Colonic mucosa (tissue), 4 donors: ENCODE measurements around the gene OFD1. TPM values are rescaled to one million over a fixed set of nuclear protein-coding genes. Genes with fewer than 3 reads are reported as not detected.

ENCODE experiments used
- DNase-seq: peaks from one replicate; pipeline ENCODE4 v3.0.0-alpha.2; 2020
- H3K27ac ChIP-seq: fragments of 200-600 bp; one replicate; pipeline ENCODE4 v1.8.0; 2021
- H3K27me3 ChIP-seq: fragments of 200-600 bp; one replicate; pipeline ENCODE4 v1.8.0; 2021
- H3K36me3 ChIP-seq: fragments of 200-600 bp; one replicate; pipeline ENCODE4 v1.8.0; 2021
- H3K4me1 ChIP-seq: fragments of 200-600 bp; one replicate; pipeline ENCODE4 v1.8.0; 2021; ENCODE audit warnings: mild to moderate bottlenecking
- H3K4me3 ChIP-seq: fragments of 200-600 bp; one replicate; pipeline ENCODE4 v1.8.0; 2021
- H3K9ac ChIP-seq, 2 donors: one replicate each; pipeline ENCODE4 v1.7.0; 2013; ENCODE audit warnings: control low read depth in 2 of 2, low read depth in 2 of 2, low read length in 2 of 2
- H3K9me3 ChIP-seq: fragments of 200-600 bp; one replicate; pipeline ENCODE4 v1.8.0; 2021
- intact Hi-C: fragments of 100-400 bp; cut with DNase I; formaldehyde crosslinking; loops from one replicate; pipeline ENCODE4 v1.14.1; 2022
- total RNA-seq, 2 donors: library from RNA; stranded (reverse); fragmentation: NEBNext Ultra II Directional in 1 of 2; extraction: Animal tissue kit (Norgen Biotek cat#: 25700) in 1 of 2; gene quantifications; one replicate each; pipeline ENCODE4 v1.2.1, GENCODE V29; 2021
- TF ChIP-seq, protein P1 (sequence below): fragments of 200-600 bp; IDR thresholded peaks from one replicate; pipeline ENCODE4 v1.8.0; 2022; ENCODE audit warnings: antibody characterized with exemption, mild to moderate bottlenecking
- donor health status: healthy.
- donor health status: DM: no; HTN: no; CAD: no.
- donor health status: DM: no; HTN: no; CAD: no.

Gene OFD1
- total RNA-seq, 2 donors from 2014 or later, result 29.9 to 35.5 TPM

GRCh38 chrX:13780868-13781427, 46.4 kb downstream of the OFD1 start:
- TF ChIP-seq, protein P1, sequence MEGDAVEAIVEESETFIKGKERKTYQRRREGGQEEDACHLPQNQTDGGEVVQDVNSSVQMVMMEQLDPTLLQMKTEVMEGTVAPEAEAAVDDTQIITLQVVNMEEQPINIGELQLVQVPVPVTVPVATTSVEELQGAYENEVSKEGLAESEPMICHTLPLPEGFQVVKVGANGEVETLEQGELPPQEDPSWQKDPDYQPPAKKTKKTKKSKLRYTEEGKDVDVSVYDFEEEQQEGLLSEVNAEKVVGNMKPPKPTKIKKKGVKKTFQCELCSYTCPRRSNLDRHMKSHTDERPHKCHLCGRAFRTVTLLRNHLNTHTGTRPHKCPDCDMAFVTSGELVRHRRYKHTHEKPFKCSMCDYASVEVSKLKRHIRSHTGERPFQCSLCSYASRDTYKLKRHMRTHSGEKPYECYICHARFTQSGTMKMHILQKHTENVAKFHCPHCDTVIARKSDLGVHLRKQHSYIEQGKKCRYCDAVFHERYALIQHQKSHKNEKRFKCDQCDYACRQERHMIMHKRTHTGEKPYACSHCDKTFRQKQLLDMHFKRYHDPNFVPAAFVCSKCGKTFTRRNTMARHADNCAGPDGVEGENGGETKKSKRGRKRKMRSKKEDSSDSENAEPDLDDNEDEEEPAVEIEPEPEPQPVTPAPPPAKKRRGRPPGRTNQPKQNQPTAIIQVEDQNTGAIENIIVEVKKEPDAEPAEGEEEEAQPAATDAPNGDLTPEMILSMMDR, result no peak
- H3K36me3 ChIP-seq, result no peaks in the 10 kb centered on the region
- H3K9ac ChIP-seq, result no peak overlapping the region
- H3K27me3 ChIP-seq, result no peaks in the 10 kb centered on the region
- H3K4me1 ChIP-seq, result no peaks in the 10 kb centered on the region
- intact Hi-C loops, result no loop called here
- no peak for DNase-seq
- no peaks in the 10 kb centered on the region for H3K9me3 ChIP-seq
- H3K27ac ChIP-seq, result no peak overlapping the region
- H3K4me3 ChIP-seq, result no peak overlapping the region

DNA sequence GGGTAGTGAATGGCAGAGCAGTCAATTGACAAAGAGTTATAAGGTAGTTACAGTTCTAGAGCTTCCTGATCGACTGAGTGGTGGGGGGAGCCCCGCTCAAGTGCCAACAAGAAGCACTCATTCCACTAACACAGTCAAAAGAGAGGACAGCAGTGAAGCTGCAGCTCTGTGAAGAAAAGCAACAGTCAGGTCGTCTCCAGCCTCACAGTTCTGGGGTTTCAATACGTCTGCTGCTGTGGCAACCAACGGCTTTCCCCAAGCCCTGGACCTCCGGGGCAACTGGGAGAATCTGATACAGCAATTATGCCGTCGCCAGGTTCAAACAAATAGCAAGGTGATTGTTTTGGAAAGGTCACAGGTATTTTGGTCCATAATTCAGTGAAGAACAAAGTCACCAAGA, 51.5 kb downstream of the OFD1 start:
- Histone ChIP-seq H3K4me1 (no peaks in the 10 kb centered on the region), H3K9me3 (no peaks in the 10 kb centered on the region), H3K27ac (no peak overlapping the region), H3K36me3 (no peaks in the 10 kb centered on the region), H3K4me3 (no peak overlapping the region), H3K27me3 (peaks cover 2% of the 10 kb centered on the region), H3K9ac (no peak overlapping the region)
- no peak for DNase-seq
- intact Hi-C loops, result no loop called here
- TF ChIP-seq, protein P1, result no peak

- intact Hi-C loops, result no loop called here
- no peaks in the 10 kb centered on the region for H3K36me3 ChIP-seq
- no peak overlapping the region for H3K4me3 ChIP-seq
- H3K27me3 ChIP-seq, result peaks cover 2% of the 10 kb centered on the region
- H3K9me3 ChIP-seq, result no peaks in the 10 kb centered on the region
- DNase-seq, result no peak
- H3K27ac ChIP-seq, result no peak overlapping the region
- no peak overlapping the region for H3K9ac ChIP-seq
- TF ChIP-seq, protein P1, result no peak
- H3K4me1 ChIP-seq, result no peaks in the 10 kb centered on the region
Observed at GRCh38 chrX:13790206-13791131, 55.9 kb downstream of the OFD1 start.

DNA sequence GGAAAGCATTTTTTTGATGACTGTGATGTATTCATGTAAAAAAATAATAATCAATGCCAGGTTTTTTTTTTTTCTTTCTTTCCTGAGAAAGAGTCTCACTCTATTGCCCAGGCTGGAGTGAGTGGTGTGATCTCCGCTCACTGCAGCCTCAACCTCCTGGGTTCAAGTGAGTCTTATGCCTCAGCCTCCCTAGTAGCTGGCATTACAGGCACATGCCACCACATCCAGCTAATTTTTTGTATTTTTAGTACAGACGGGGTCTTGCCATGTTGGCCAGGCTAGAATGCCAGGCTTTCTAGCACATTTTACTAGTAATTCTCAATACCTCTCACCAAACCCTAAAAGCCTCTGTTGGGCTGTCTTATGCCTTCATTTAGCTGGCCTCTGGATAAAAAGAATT, 56.6 kb downstream of the OFD1 start:
- intact Hi-C loops, result no loop called here
- TF ChIP-seq, protein P1, result no peak
- Histone ChIP-seq H3K27me3 (peaks cover 2% of the 10 kb centered on the region), H3K4me1 (no peaks in the 10 kb centered on the region), H3K4me3 (no peak overlapping the region), H3K36me3 (no peaks in the 10 kb centered on the region), H3K9me3 (no peaks in the 10 kb centered on the region), H3K9ac (no peak overlapping the region), H3K27ac (no peak overlapping the region)
- no peak for DNase-seq

DNA sequence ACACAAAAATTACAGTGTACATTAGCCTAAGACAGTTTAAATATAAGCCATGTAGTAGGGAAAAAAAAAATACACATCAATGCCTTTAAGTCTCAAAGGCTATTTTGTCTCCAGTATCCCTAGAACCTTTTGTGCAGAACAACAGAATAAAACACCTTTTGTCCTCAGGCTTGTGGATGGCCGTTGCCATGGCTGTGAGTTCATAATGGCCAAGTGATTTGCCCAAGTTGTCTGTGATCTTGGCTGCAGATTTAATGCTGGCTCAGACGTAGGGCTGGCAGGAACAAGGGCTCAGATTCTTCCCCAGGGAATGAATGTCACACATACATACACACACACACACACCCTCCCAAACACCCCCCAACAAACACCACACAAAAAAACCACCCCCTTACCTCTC, 57.0 kb downstream of the OFD1 start:
- TF ChIP-seq, protein P1, result no peak
- Histone ChIP-seq H3K9me3 (no peaks in the 10 kb centered on the region), H3K9ac (no peak overlapping the region), H3K27ac (no peak overlapping the region), H3K4me3 (no peak overlapping the region), H3K4me1 (no peaks in the 10 kb centered on the region), H3K36me3 (no peaks in the 10 kb centered on the region), H3K27me3 (peaks cover under 1% of the 10 kb centered on the region)
- intact Hi-C loops, result no loop called here
- no peak for DNase-seq
